Ovary (tissue), 10 donors: ENCODE data around the gene GATM. TPM values are rescaled to one million over a fixed set of nuclear protein-coding genes. Genes with fewer than 3 reads are reported as not detected.
A peak's percentile ranks its signal among the peaks of the same experiment; 100 is the strongest.

ENCODE experiments used
- DNase-seq, 5 donors: peaks; one replicate each; pipeline ENCODE4 v3.0.0-alpha.2; 2019 to 2020
- H3K27ac ChIP-seq, 2 donors: fragments of 200-600 bp; one replicate each; pipeline versions ENCODE4 v1.5.1 to v1.8.0; 2019 to 2022
- H3K27me3 ChIP-seq: fragments of 200-600 bp; one replicate; pipeline ENCODE4 v1.8.0; 2022
- H3K36me3 ChIP-seq: fragments of 200-600 bp; sonication (generic); one replicate; pipeline ENCODE4 v1.5.1; 2019
- H3K4me1 ChIP-seq: one replicate; pipeline ENCODE4 v1.8.1; 2013; ENCODE audit warnings: mild to moderate bottlenecking, moderate library complexity; ENCODE audit not compliant: insufficient read depth
- H3K4me3 ChIP-seq: fragments of 200-600 bp; sonication (generic); one replicate; pipeline ENCODE4 v1.5.1; 2017
- H3K9me3 ChIP-seq, 2 donors: fragments of 200-600 bp in 1 of 2; sonication (generic) in 1 of 2; one replicate each; pipeline versions ENCODE4 v1.5.1 to v1.8.1; 2013 to 2019; ENCODE audit warnings: mild to moderate bottlenecking in 1 of 2, moderate library complexity in 1 of 2
- EP300 ChIP-seq: sonication (generic); formaldehyde crosslinking; IDR thresholded peaks from one replicate; pipeline ENCODE4 v1.6.1; 2017; ENCODE audit warnings: antibody characterized with exemption
- POLR2A ChIP-seq: fragments of 450-650 bp; IDR thresholded peaks from one replicate; pipeline ENCODE4 v1.6.1; 2017; ENCODE audit warnings: antibody characterized with exemption, mild to moderate bottlenecking, moderate library complexity
- WGBS, 3 donors: extraction: QIAGEN DNeasy Blood & Tissue Kit in 1 of 3; methylation state at CpG; one replicate each; pipeline versions ENCODE4 v1.1.5 to v1.1.7; 2013 to 2017; 5-methylcytosine and 5-hydroxymethylcytosine counted together
- intact Hi-C, 4 donors: fragments of 100-400 bp; cut with DNase I; formaldehyde crosslinking; loops; one replicate each; pipeline versions ENCODE4 v1.11.0 to v1.15.1; 2022 to 2023
- long read RNA-seq, 3 donors: library from polyadenylated mRNA in 2 of 3; unstranded in 2 of 3; transcript quantifications; one replicate each; pipeline ENCODE4 v2.0.0 and lab custom pipeline, GENCODE V29; 2021 to 2026
- polyA plus RNA-seq, 2 donors: library from polyadenylated mRNA; stranded (reverse); fragments of 200-250 nt in 1 of 2; fragments of 350-450 nt in 1 of 2; fragmentation: Illumina TruSeq in 1 of 2; extraction: RNeasy Lipid Tissue Mini Kit (QIAGEN cat#74804) in 1 of 2; gene quantifications; one replicate each; pipeline ENCODE4 v1.2.3, GENCODE V29; 2013 to 2014
- total RNA-seq, 7 donors: library from RNA; depleted of rRNA in 2 of 7; stranded (reverse); fragments of >200 nt in 2 of 7; fragmentation: NEBNext Ultra II Directional in 3 of 7; extraction: Animal tissue kit (Norgen Biotek cat#: 25700) in 3 of 7; gene quantifications; one replicate each; pipeline versions ENCODE4 v1.1.0 to v1.2.4, GENCODE V29; 2016 to 2023
- TF ChIP-seq, protein P1 (sequence below), 3 donors: fragments of 450-650 bp in 2 of 3; fragments of 200-600 bp in 1 of 3; IDR thresholded peaks; one replicate each; pipeline versions ENCODE4 v1.5.1 to v1.8.0; 2016 to 2022; ENCODE audit warnings: antibody characterized with exemption in 3 of 3, mild to moderate bottlenecking in 1 of 3
- donor health status: DM: no; HTN: no; CAD: no; lungs with moderate emphysema.
- donor health status: DM: no; HTN: no; CAD: no.
- donor health status: Bipolar disorder and iron deficiency.
- donor health status: DM: yes; HTN: yes; CAD: no.
- donor health status: DM: no; HTN: no; CAD: no.
- donor health status: DM: yes; HTN: yes; CAD: no.

GATM gene, protein sequence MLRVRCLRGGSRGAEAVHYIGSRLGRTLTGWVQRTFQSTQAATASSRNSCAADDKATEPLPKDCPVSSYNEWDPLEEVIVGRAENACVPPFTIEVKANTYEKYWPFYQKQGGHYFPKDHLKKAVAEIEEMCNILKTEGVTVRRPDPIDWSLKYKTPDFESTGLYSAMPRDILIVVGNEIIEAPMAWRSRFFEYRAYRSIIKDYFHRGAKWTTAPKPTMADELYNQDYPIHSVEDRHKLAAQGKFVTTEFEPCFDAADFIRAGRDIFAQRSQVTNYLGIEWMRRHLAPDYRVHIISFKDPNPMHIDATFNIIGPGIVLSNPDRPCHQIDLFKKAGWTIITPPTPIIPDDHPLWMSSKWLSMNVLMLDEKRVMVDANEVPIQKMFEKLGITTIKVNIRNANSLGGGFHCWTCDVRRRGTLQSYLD
- total RNA-seq, result 100 to 1,000 TPM in 6 of 7 donors, 10 to 100 TPM in 1; 43.6 to 218 (median 160) TPM
- polyA plus RNA-seq, result 100 to 1,000 TPM; 104 to 116 TPM
- long read RNA-seq, donor 1, transcript GATM-207 (8 exons, 3,911 nt), result minor isoform, 28 of 428 reads
- long read RNA-seq, donor 1, transcript GATM-201 (9 exons, 2,597 nt), result major isoform, 370 of 428 reads
- long read RNA-seq, donor 1, partial matches to known transcripts, result 25 of 428 reads
- long read RNA-seq, donor 1, other reads (novel, unspliced or antisense), result 5 of 428 reads
- long read RNA-seq, donor 2, transcript GATM-201 (9 exons, 2,597 nt), result major isoform, 99 of 323 reads
- long read RNA-seq, donor 2, partial matches to known transcripts, result 206 of 323 reads
- long read RNA-seq, donor 2, other reads (novel, unspliced or antisense), result 11 of 323 reads
- long read RNA-seq, donor 3, transcript GATM-201 (9 exons, 2,597 nt), result major isoform, 140 of 164 reads
- long read RNA-seq, donor 3, transcript GATM-207 (8 exons, 3,911 nt), result minor isoform, 13 of 164 reads
- long read RNA-seq, donor 3, partial matches to known transcripts, result 6 of 164 reads
- long read RNA-seq, donor 3, other reads (novel, unspliced or antisense), result 5 of 164 reads

GRCh38 chr15:45378149-45378912 is at the start of gene GATM:
GATM (minus strand) TSS chr15:45378544; CDS start chr15:45378453, 91 bp downstream.
- Histone ChIP-seq H3K4me1 (peaks cover 3% of the 10 kb centered on the region), H3K4me3 (peak within 1 kb of the TSS; percentile 56), H3K9me3 (no peaks in the 10 kb centered on the region), H3K27ac (peak within 1 kb of the TSS; percentile 45 to 78), H3K27me3 (no peaks in the 10 kb centered on the region), H3K36me3 (no peaks in the 10 kb centered on the region)
- intact Hi-C loops, result loop anchor here in 1 of 4 donors (5.0 kb wide), 1 partner anchor 211 kb away; no protein-coding TSS in a partner anchor
- whole genome bisulfite sequencing, 3 donors, result 0 to 2% (median 0%) methylated on average over 57 to 87 of the region's 87 CpGs
- peak; percentile 72 for TF ChIP-seq POLR2A
- no peak for TF ChIP-seq EP300
- TF ChIP-seq, protein P1, sequence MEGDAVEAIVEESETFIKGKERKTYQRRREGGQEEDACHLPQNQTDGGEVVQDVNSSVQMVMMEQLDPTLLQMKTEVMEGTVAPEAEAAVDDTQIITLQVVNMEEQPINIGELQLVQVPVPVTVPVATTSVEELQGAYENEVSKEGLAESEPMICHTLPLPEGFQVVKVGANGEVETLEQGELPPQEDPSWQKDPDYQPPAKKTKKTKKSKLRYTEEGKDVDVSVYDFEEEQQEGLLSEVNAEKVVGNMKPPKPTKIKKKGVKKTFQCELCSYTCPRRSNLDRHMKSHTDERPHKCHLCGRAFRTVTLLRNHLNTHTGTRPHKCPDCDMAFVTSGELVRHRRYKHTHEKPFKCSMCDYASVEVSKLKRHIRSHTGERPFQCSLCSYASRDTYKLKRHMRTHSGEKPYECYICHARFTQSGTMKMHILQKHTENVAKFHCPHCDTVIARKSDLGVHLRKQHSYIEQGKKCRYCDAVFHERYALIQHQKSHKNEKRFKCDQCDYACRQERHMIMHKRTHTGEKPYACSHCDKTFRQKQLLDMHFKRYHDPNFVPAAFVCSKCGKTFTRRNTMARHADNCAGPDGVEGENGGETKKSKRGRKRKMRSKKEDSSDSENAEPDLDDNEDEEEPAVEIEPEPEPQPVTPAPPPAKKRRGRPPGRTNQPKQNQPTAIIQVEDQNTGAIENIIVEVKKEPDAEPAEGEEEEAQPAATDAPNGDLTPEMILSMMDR (IDR thresholded peaks at IDR 0.05), result peak in 2 of 3 donors; percentile 40 to 69
- DNase-seq, result peak; percentile 80 to 88 (median 85)

DNA sequence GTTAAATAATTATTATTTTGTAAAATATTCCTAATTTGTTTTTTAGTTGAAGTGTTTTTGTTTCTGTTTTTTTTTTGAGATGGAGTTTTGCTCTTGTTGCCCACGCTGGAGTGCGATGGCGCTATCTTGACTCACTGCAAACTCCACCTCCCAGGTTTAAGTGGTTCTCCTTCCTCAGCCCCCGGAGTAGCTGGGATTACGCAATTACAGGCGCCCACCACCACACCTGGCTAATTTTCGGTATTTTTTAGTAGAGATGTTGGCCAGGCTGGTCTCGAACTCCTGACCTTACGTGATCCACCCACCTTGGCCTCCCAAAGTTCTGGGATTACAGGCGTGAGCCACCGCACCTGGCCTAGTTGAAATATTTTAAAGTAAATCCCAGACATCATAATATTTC is 48.7 kb upstream of the GATM start:
- 94 to 95% (median 95%) methylated on average over 11 of the region's 11 CpGs for WGBS, 3 donors
- no peak overlapping the region for H3K4me3 ChIP-seq
- no peak for DNase-seq
- intact Hi-C loops, result no loop called here
- H3K36me3 ChIP-seq, result no peaks in the 10 kb centered on the region
- no peaks in the 10 kb centered on the region for H3K27me3 ChIP-seq
- no peaks in the 10 kb centered on the region for H3K9me3 ChIP-seq
- TF ChIP-seq EP300 (no peak), POLR2A (no peak)
- TF ChIP-seq, protein P1 (IDR thresholded peaks at IDR 0.05), result no peak
- no peak overlapping the region for H3K27ac ChIP-seq
- no peaks in the 10 kb centered on the region for H3K4me1 ChIP-seq

- H3K4me3 ChIP-seq, result no peak overlapping the region
- intact Hi-C loops, result no loop called here
- H3K4me1 ChIP-seq, result no peaks in the 10 kb centered on the region
- no peaks in the 10 kb centered on the region for H3K9me3 ChIP-seq
- H3K27me3 ChIP-seq, result no peaks in the 10 kb centered on the region
- no peak overlapping the region for H3K27ac ChIP-seq
- no peaks in the 10 kb centered on the region for H3K36me3 ChIP-seq
- TF ChIP-seq EP300, result no peak
- no peak for TF ChIP-seq POLR2A
- TF ChIP-seq, protein P1 (IDR thresholded peaks at IDR 0.05), result no peak
- no peak for DNase-seq
- 85 to 90% (median 85%) methylated on average over 7 of the region's 7 CpGs for WGBS, 3 donors
Measured at GRCh38 chr15:45425135-45425534, 46.8 kb upstream of the GATM start.

- H3K27me3 ChIP-seq, result no peaks in the 10 kb centered on the region
- H3K27ac ChIP-seq, result no peak overlapping the region
- TF ChIP-seq EP300 (no peak), POLR2A (no peak)
- TF ChIP-seq, protein P1 (IDR thresholded peaks at IDR 0.05), result no peak
- H3K9me3 ChIP-seq, result no peaks in the 10 kb centered on the region
- H3K4me3 ChIP-seq, result no peak overlapping the region
- no peaks in the 10 kb centered on the region for H3K4me1 ChIP-seq
- intact Hi-C loops, result no loop called here
- WGBS, 3 donors, result 92 to 97% (median 94%) methylated on average over 2 of the region's 2 CpGs
- DNase-seq, result no peak
- H3K36me3 ChIP-seq, result no peaks in the 10 kb centered on the region
Measured at GRCh38 chr15:45424429-45424828, 46.1 kb upstream of the GATM start.
